HepG2 (cell line): Measurements from ENCODE around the gene PLXNB2. TPM values are rescaled to one million over a fixed set of nuclear protein-coding genes. Genes with fewer than 3 reads are reported as not detected.
A peak's percentile ranks its signal among the peaks of the same experiment; 100 is the strongest.

ENCODE experiments used
- ARHGAP35 ChIP-seq: sonication (generic); formaldehyde crosslinking; IDR thresholded peaks from 2 replicates; pipeline ENCODE4 v1.9.0; 2022; ENCODE audit warnings: mild to moderate bottlenecking, inconsistent platforms, moderate library complexity, missing genetic modification reagents, borderline replicate concordance
- ATF1 ChIP-seq: IDR thresholded peaks from 2 replicates; pipeline ENCODE4 v1.6.1; 2016; ENCODE audit warnings: mild to moderate bottlenecking, control low read depth
- ATF5 ChIP-seq: sonication (generic); formaldehyde crosslinking; IDR thresholded peaks from 2 replicates; pipeline ENCODE4 v1.4.0; 2020; ENCODE audit warnings: mild to moderate bottlenecking, low read depth, missing genetic modification reagents
- ETV6 ChIP-seq: sonication (generic); formaldehyde crosslinking; conservative IDR thresholded peaks from 2 replicates; pipeline ENCODE4 v1.4.0; 2020; ENCODE audit warnings: missing genetic modification reagents
- FOXC1 ChIP-seq: sonication (generic); formaldehyde crosslinking; IDR thresholded peaks from 2 replicates; pipeline ENCODE4 v1.8.0; 2022; ENCODE audit warnings: mild to moderate bottlenecking, missing genetic modification reagents, borderline replicate concordance
- FOXP1 ChIP-seq, 2 experiments: fragments of 450-650 bp in 1 of 2; IDR thresholded peaks; 2 replicates each; pipeline ENCODE4 v1.6.1; 2017 to 2018; ENCODE audit warnings: antibody characterized with exemption in 1 of 2
- HNRNPL ChIP-seq: fragments of 200-400 bp; formaldehyde crosslinking; IDR thresholded peaks from 2 replicates; pipeline ENCODE4 v1.6.1; 2017; ENCODE audit warnings: mild to moderate bottlenecking, low read depth, low read length
- MBNL3 ChIP-seq: fragments of 250-450 bp; sonication (Bioruptor Pico); conservative IDR thresholded peaks from 2 replicates; pipeline ENCODE4 v1.8.0; 2022; ENCODE audit warnings: mild to moderate bottlenecking, inconsistent platforms
- MTF2 ChIP-seq: sonication (generic); formaldehyde crosslinking; IDR thresholded peaks from 2 replicates; pipeline ENCODE4 v1.5.0; 2020; ENCODE audit warnings: missing genetic modification reagents, borderline replicate concordance
- MXD4 ChIP-seq: IDR thresholded peaks from 2 replicates; pipeline ENCODE4 v1.6.1; 2016; ENCODE audit warnings: mild to moderate bottlenecking, missing biosample characterization, missing genetic modification reagents
- RXRB ChIP-seq: IDR thresholded peaks from 2 replicates; pipeline ENCODE4 v1.6.1; 2016; ENCODE audit warnings: borderline replicate concordance, missing genetic modification reagents, missing compliant biosample characterization
- SAFB2 ChIP-seq: sonication (generic); formaldehyde crosslinking; IDR thresholded peaks from 2 replicates; pipeline ENCODE4 v1.5.1; 2020; ENCODE audit warnings: missing genetic modification reagents, low read depth, mild to moderate bottlenecking, borderline replicate concordance
- SMC3 ChIP-seq: IDR thresholded peaks from 2 replicates; pipeline ENCODE4 v1.6.1; 2011; ENCODE audit warnings: low read length, improper control_type of control experiment
- USF2 ChIP-seq, 2 experiments: sonication (generic) in 1 of 2; formaldehyde crosslinking in 1 of 2; IDR thresholded peaks; 2 replicates each; pipeline versions ENCODE4 v1.5.1 to v1.6.1; 2011 to 2020; ENCODE audit warnings: borderline replicate concordance in 1 of 2, low read depth in 1 of 2, low read length in 1 of 2, mild to moderate bottlenecking in 1 of 2, missing genetic modification reagents in 1 of 2, moderate library complexity in 1 of 2
- YEATS2 ChIP-seq: sonication (generic); formaldehyde crosslinking; IDR thresholded peaks from 2 replicates; pipeline ENCODE4 v1.4.0; 2020; ENCODE audit warnings: missing genetic modification reagents, borderline replicate concordance
- ZMYM4 ChIP-seq: sonication (generic); formaldehyde crosslinking; IDR thresholded peaks from 2 replicates; pipeline ENCODE4 v1.8.1; 2023; ENCODE audit warnings: mild to moderate bottlenecking, missing genetic modification reagents
- ZNF101 ChIP-seq: sonication (generic); formaldehyde crosslinking; IDR thresholded peaks from 2 replicates; pipeline ENCODE4 v1.4.0; 2020; ENCODE audit warnings: mild to moderate bottlenecking, low read depth, missing genetic modification reagents, borderline replicate concordance
- ZNF264 ChIP-seq: sonication (generic); formaldehyde crosslinking; IDR thresholded peaks from 2 replicates; pipeline ENCODE4 v1.4.0; 2020; ENCODE audit warnings: missing genetic modification reagents
- ZNF501 ChIP-seq: sonication (generic); formaldehyde crosslinking; IDR thresholded peaks from 2 replicates; pipeline ENCODE4 v1.5.1; 2020; ENCODE audit warnings: mild to moderate bottlenecking, moderate library complexity, missing genetic modification reagents
- ZNF577 ChIP-seq: sonication (generic); formaldehyde crosslinking; IDR thresholded peaks from 2 replicates; pipeline ENCODE4 v1.4.0; 2020; ENCODE audit warnings: mild to moderate bottlenecking, low read depth, missing genetic modification reagents, borderline replicate concordance
- ZNF639 ChIP-seq: conservative IDR thresholded peaks from 2 replicates; pipeline ENCODE4 v1.6.1; 2018; ENCODE audit warnings: missing genetic modification reagents
- ZNF746 ChIP-seq: sonication (generic); formaldehyde crosslinking; IDR thresholded peaks from 2 replicates; pipeline ENCODE4 v1.8.0; 2022; ENCODE audit warnings: mild to moderate bottlenecking, missing genetic modification reagents
- polyA plus RNA-seq, 8 experiments: library from polyadenylated mRNA; depleted of rRNA in 3 of 8; stranded (reverse) in 7 of 8; unstranded in 1 of 8; fragments of >200 nt; fragmentation: Illumina TruSeq in 4 of 8; extraction: Trizol in 4 of 8; gene quantifications; 2 replicates each; pipeline versions ENCODE4 v1.2.1 to v1.2.3, GENCODE V29; 2011 to 2016; ENCODE audit warnings: low read depth in 4 of 8, missing spikeins in 1 of 8, mixed read lengths in 1 of 8; ENCODE audit not compliant: insufficient read depth in 1 of 8
- total RNA-seq, 5 experiments: library from RNA; depleted of rRNA; stranded (reverse); fragments of >200 nt; fragmentation: Illumina TruSeq; extraction: Trizol; gene quantifications; 2 replicates each; pipeline ENCODE4 v1.2.3, GENCODE V29; 2016; ENCODE audit warnings: low read depth in 1 of 5
- TF ChIP-seq, protein P1 (sequence below): sonication (generic); formaldehyde crosslinking; IDR thresholded peaks from 2 replicates; pipeline ENCODE4 v1.5.1; 2020; ENCODE audit warnings: missing genetic modification reagents, mild to moderate bottlenecking, borderline replicate concordance

PLXNB2 gene
- total and polyA plus RNA-seq, 2 of the 13 experiments (the other 11 are each of a cell fraction or from before 2014, with no cell fraction given) = 32.6 to 68.9 TPM

- TF ChIP-seq USF2 (IDR thresholded peaks at IDR 0.05; ENCODE audit: low read depth, low read length) = no peak
- no peak for TF ChIP-seq USF2 (CRISPR knock-in tag; IDR thresholded peaks at IDR 0.05; ENCODE audit: borderline replicate concordance)
- TF ChIP-seq ZMYM4 = peak; percentile 31
- TF ChIP-seq MXD4 = peak; percentile 49; the same call in 1 of the 2 replicates
- 0 out of 2 replicates have a peak, but pooled peaks have one; percentile 9 for TF ChIP-seq HNRNPL
- TF ChIP-seq RXRB (CRISPR knock-in tag) = no peak
- TF ChIP-seq ARHGAP35 (CRISPR knock-in tag) = peak; percentile 70
- no peak for TF ChIP-seq ATF5 (CRISPR knock-in tag)
- TF ChIP-seq ZNF577 (CRISPR knock-in tag) = peak; percentile 45; the same call in 1 of the 2 replicates
- no peak for TF ChIP-seq SMC3
- no peak for TF ChIP-seq ZNF101 (CRISPR knock-in tag)
- TF ChIP-seq ZNF264 = no peak
- TF ChIP-seq ATF1 (CRISPR knock-in tag) = no peak
- no peak; the same call in 1 of the 2 replicates for TF ChIP-seq SAFB2 (CRISPR knock-in tag)
- peak; percentile 78 for TF ChIP-seq ZNF501 (CRISPR knock-in tag)
- 0 out of 2 replicates have a peak, but pooled peaks have one; percentile 12 for TF ChIP-seq ZNF639
- TF ChIP-seq, protein P1, sequence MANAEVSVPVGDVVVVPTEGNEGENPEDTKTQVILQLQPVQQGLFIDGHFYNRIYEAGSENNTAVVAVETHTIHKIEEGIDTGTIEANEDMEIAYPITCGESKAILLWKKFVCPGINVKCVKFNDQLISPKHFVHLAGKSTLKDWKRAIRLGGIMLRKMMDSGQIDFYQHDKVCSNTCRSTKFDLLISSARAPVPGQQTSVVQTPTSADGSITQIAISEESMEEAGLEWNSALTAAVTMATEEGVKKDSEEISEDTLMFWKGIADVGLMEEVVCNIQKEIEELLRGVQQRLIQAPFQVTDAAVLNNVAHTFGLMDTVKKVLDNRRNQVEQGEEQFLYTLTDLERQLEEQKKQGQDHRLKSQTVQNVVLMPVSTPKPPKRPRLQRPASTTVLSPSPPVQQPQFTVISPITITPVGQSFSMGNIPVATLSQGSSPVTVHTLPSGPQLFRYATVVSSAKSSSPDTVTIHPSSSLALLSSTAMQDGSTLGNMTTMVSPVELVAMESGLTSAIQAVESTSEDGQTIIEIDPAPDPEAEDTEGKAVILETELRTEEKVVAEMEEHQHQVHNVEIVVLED (CRISPR knock-in tag) = peak; percentile 65; the same call in 1 of the 2 replicates
- TF ChIP-seq ZNF746 (CRISPR knock-in tag) = no peak
- peak; percentile 51; the same call in 1 of the 2 replicates for TF ChIP-seq MTF2 (CRISPR knock-in tag)
- peak; percentile 46; the same call in 1 of the 2 replicates for TF ChIP-seq FOXC1
- peak; percentile 33; the same call in 1 of the 2 replicates for TF ChIP-seq YEATS2
- peak; percentile 75; the same call in 1 of the 2 replicates for TF ChIP-seq ETV6 (CRISPR knock-in tag)
- no peak for TF ChIP-seq FOXP1 (IDR thresholded peaks at IDR 0.05)
- TF ChIP-seq FOXP1 (CRISPR knock-in tag; IDR thresholded peaks at IDR 0.05) = no peak
- no peak for TF ChIP-seq MBNL3 (CRISPR knock-in tag)
Observed at GRCh38 chr22:50326956-50327710, 19.7 kb upstream of the PLXNB2 start, which contains the start of gene DENND6B (continued).
